Loucy (cell line): ENCODE data around the gene PAGR1.

Source experiments
- EZH2phosphoT487 ChIP-seq: fragments of 200-600 bp; IDR thresholded peaks from 2 replicates; pipeline ENCODE4 v1.6.1; 2018; ENCODE audit warnings: antibody characterized with exemption, mild to moderate bottlenecking, moderate library complexity, borderline replicate concordance
- TF ChIP-seq, protein P1 (sequence below): fragments of 200-600 bp; sonication (generic); conservative IDR thresholded peaks from 2 replicates; pipeline ENCODE4 v1.5.1; 2014; ENCODE audit warnings: mild to moderate bottlenecking, antibody characterized with exemption, low read length

DNA sequence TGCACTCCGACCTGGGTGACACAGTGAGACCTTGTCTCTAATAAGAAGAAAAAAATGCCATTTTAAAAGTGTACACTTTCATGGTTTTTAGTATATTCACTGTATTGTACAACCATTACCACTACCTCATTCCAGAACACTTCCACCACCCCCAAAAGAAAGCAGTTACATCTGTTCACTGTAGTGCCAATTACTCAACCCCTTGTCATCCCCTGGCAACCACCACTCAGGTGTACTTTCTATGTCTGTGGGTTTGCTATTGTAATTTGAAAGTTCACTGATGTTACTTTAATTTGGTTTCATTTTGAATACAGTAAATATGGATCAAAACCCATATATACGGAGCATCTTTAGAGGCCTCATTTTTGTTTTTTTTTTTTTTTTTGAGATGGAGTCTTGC, 31.8 kb upstream of the PAGR1 start:
- TF ChIP-seq, protein P1, sequence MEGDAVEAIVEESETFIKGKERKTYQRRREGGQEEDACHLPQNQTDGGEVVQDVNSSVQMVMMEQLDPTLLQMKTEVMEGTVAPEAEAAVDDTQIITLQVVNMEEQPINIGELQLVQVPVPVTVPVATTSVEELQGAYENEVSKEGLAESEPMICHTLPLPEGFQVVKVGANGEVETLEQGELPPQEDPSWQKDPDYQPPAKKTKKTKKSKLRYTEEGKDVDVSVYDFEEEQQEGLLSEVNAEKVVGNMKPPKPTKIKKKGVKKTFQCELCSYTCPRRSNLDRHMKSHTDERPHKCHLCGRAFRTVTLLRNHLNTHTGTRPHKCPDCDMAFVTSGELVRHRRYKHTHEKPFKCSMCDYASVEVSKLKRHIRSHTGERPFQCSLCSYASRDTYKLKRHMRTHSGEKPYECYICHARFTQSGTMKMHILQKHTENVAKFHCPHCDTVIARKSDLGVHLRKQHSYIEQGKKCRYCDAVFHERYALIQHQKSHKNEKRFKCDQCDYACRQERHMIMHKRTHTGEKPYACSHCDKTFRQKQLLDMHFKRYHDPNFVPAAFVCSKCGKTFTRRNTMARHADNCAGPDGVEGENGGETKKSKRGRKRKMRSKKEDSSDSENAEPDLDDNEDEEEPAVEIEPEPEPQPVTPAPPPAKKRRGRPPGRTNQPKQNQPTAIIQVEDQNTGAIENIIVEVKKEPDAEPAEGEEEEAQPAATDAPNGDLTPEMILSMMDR, result no peak
- no peak for TF ChIP-seq EZH2phosphoT487
